Brain microvascular endothelial cell (primary cell): ENCODE measurements around the gene MRGPRE.

ENCODE experiments used
- DNase-seq: peaks from one replicate; pipeline ENCODE4 v3.0.0-alpha.2; 2020
- H3K27ac ChIP-seq: fragments of 250-450 bp; sonication (Bioruptor Pico); 2 replicates; pipeline ENCODE4 v1.5.1; 2020; ENCODE audit warnings: mild to moderate bottlenecking, moderate library complexity
- H3K27me3 ChIP-seq: fragments of 250-450 bp; sonication (Bioruptor Pico); replicated peaks from 2 replicates; pipeline ENCODE4 v1.5.1; 2020; ENCODE audit warnings: mild to moderate bottlenecking
- H3K36me3 ChIP-seq: fragments of 250-450 bp; sonication (Bioruptor Pico); replicated peaks from 2 replicates; pipeline ENCODE4 v1.5.1; 2020; ENCODE audit warnings: mild to moderate bottlenecking
- H3K4me3 ChIP-seq: 2 replicates; pipeline ENCODE4 v1.5.1; 2011; ENCODE audit warnings: low read depth, mild to moderate bottlenecking, control low read depth, low read length, moderate library complexity
- in situ Hi-C: cut with HindIII; loops from 2 replicates; pipeline ENCODE4 v1.10.0; 2017; ENCODE audit warnings: low sequenced_read_pairs, low pct_ligation_motif_present
- TF ChIP-seq, protein P1 (sequence below): IDR thresholded peaks from 2 replicates; pipeline ENCODE4 v1.5.1; 2011; ENCODE audit warnings: low read depth, mild to moderate bottlenecking, moderate library complexity, low read length, control low read depth, inconsistent platforms; ENCODE audit errors: missing control alignments

Gene MRGPRE

DNA sequence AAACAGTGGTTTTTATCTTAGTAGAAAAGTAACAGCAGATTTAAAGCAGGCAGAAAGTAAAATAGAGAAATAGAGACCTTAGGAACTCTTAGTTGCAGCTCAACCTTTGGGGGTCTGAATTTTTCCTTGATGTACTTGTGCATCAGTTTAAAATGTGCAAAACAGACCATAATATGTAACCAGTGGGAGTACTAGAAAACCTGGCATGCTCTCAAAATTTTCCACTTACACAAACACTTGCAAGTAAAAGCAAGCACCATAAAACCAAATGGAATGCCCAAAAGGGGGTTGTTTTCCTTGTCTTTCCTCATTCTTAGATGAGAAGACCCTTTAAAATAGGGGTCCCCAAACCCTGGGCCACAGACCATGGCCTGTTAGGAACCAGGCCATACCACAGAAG, 12.9 kb upstream of the MRGPRE start:
- no peak for DNase-seq
- TF ChIP-seq, protein P1, sequence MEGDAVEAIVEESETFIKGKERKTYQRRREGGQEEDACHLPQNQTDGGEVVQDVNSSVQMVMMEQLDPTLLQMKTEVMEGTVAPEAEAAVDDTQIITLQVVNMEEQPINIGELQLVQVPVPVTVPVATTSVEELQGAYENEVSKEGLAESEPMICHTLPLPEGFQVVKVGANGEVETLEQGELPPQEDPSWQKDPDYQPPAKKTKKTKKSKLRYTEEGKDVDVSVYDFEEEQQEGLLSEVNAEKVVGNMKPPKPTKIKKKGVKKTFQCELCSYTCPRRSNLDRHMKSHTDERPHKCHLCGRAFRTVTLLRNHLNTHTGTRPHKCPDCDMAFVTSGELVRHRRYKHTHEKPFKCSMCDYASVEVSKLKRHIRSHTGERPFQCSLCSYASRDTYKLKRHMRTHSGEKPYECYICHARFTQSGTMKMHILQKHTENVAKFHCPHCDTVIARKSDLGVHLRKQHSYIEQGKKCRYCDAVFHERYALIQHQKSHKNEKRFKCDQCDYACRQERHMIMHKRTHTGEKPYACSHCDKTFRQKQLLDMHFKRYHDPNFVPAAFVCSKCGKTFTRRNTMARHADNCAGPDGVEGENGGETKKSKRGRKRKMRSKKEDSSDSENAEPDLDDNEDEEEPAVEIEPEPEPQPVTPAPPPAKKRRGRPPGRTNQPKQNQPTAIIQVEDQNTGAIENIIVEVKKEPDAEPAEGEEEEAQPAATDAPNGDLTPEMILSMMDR: no peak
- no peaks in the 10 kb centered on the region for H3K27me3 ChIP-seq
- no peak overlapping the region for H3K27ac ChIP-seq
- no peak overlapping the region for H3K4me3 ChIP-seq
- no peaks in the 10 kb centered on the region for H3K36me3 ChIP-seq
- in situ Hi-C loops: no loop called here

DNA sequence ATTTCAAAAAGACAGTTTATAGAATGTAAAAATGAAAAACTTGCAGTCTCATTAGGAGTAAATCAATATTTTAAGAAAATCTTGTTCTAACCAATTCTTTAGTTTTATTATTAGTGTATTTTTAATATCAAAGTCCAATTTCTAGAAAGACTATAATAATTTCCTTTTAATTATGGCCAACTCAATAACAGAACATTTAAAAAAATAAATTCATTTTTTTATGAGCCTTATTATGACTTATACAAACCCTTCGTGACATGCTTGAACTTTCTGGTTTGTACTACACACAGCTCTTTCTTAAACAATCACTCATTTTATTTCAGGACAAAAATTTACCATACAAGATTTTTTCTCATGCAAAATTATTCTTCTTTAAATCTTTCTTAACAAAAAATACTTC, 11.7 kb upstream of the MRGPRE start:
- no peaks in the 10 kb centered on the region for H3K27me3 ChIP-seq
- TF ChIP-seq, protein P1: no peak
- H3K27ac ChIP-seq: no peak overlapping the region
- no peak for DNase-seq
- in situ Hi-C loops: no loop called here
- H3K4me3 ChIP-seq: no peak overlapping the region
- H3K36me3 ChIP-seq: no peaks in the 10 kb centered on the region

DNA sequence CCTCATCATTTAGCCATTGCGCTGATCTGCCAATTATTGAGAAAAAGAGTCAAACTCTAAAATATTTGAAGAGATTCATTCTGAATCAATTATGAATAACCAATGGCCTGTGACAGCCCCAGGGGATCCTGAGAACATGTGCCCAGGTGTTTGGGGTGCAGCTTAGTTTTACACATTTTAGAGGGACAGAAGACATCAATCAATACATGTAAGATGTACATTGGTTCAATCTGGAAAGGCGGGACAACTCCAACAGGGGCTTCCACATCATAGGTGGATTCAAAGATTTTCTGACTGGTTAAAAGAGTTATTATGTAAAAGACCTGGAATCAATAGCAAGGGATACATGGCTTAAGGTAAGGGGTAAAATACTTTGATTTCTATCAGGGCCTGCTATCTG, 4.9 kb upstream of the MRGPRE start:
- in situ Hi-C loops: no loop called here
- DNase-seq: no peak
- TF ChIP-seq, protein P1: no peak
- Histone ChIP-seq H3K27me3 (peaks cover 14% of the 10 kb centered on the region), H3K27ac (no peak overlapping the region), H3K36me3 (no peaks in the 10 kb centered on the region), H3K4me3 (no peak overlapping the region)

- no peak overlapping the region for H3K4me3 ChIP-seq
- TF ChIP-seq, protein P1: no peak
- no peak overlapping the region for H3K27ac ChIP-seq
- no peak for DNase-seq
- no peaks in the 10 kb centered on the region for H3K36me3 ChIP-seq
- in situ Hi-C loops: no loop called here
- H3K27me3 ChIP-seq: peaks cover 22% of the 10 kb centered on the region
Observed at GRCh38 chr11:3234846-3235245, 2.6 kb upstream of the MRGPRE start.

DNA sequence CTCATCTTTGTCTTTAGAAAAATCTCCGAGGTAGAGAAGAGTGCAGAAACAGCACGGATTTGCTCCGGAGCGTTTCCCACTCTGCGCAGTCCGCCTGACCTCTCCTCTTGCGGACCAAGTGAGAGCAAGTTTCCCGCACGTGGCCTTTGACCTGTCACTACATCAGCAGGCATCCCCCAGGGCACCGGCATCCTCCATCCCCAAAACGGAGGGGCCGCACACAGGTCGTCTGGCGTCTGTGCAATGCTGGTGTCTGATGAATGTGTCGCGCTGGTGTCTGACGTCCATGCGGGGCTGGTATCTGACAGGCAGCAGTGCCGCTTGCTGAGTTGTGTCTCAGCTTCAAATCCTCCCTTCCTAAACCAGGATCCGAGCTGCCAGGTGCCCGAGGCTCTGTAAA, 739 bp upstream of the MRGPRE start:
- in situ Hi-C loops: no loop called here
- peaks cover 22% of the 10 kb centered on the region for H3K27me3 ChIP-seq
- no peak overlapping the region for H3K27ac ChIP-seq
- TF ChIP-seq, protein P1: no peak
- H3K36me3 ChIP-seq: no peaks in the 10 kb centered on the region
- no peak for DNase-seq
- H3K4me3 ChIP-seq: no peak overlapping the region

DNA sequence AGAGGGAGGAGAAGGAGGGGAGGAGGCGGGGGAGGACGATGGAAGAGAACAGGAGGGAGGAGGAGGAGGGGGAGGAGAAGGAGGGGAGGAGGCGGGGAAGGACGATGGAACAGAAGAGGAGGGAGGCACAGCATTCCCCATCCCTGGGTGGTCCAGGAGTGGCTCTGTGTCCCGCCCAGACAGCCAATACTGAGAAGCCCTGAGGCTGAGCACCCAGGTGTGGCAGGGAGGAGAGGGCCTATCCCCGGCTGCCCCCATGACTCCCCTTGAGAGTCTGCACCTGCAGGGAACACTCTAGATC, 717 bp downstream of the MRGPRE start:
- no peak overlapping the region for H3K4me3 ChIP-seq
- peaks cover 20% of the 10 kb centered on the region for H3K27me3 ChIP-seq
- no peak for DNase-seq
- no peaks in the 10 kb centered on the region for H3K36me3 ChIP-seq
- in situ Hi-C loops: no loop called here
- TF ChIP-seq, protein P1: no peak
- no peak overlapping the region for H3K27ac ChIP-seq
